HG03196 (cell line): ENCODE results near the gene KIAA1217.

ENCODE experiments used
- ATAC-seq: cut with Tn5 transposase; IDR thresholded peaks from one replicate; pipeline ENCODE4 v1.9.1; 2021; ENCODE audit not compliant: unreplicated experiment

The KIAA1217 gene

DNA sequence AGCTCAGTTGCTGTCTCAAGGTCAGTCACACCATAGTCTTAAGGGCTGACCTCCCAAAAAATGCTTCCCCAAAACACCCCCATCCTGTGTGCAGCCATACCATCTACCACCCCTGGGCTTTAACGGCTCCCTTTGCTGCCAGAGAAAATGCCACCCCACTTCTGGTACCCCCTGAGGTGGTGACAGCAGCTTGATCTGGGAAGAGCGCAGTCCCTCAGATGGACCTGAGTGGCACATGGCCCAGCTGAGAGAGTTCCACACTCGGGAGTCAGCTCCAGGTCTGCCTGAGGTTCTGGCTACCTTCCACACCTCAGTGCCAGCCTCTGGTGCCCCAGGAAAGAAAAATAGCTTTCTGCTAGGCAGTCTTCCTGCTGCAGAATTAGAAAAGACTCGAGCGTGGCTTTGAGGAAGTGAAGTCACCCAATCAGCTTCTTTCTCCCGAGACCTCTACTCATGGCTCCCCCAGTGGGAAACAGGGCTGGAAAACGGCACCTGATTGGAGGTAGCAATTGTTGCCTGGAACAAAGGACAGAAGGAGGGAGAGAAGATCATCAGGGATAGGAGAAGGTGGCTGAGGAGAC, 363.0 kb downstream of the KIAA1217 start:
- no peak for ATAC-seq

DNA sequence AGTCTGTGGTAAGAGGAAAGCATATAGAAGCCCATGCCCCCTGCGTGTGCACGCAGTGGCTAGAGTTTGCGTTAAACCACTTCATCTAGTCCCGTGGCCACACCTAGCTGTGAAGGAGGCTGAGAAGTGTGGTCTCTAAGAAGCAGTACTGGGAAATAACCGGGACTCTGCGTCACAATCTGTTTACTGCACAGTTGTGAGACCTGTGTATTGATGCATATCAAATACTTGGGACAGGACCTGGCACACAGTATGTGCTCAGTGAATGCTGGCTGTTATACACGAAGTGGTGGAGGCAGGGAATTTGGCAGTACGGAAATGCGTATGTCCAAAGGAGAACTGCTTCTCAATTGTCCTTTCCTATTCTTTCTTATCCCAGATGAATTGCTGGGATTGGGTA, 365.2 kb downstream of the KIAA1217 start:
- ATAC-seq, result no peak

DNA sequence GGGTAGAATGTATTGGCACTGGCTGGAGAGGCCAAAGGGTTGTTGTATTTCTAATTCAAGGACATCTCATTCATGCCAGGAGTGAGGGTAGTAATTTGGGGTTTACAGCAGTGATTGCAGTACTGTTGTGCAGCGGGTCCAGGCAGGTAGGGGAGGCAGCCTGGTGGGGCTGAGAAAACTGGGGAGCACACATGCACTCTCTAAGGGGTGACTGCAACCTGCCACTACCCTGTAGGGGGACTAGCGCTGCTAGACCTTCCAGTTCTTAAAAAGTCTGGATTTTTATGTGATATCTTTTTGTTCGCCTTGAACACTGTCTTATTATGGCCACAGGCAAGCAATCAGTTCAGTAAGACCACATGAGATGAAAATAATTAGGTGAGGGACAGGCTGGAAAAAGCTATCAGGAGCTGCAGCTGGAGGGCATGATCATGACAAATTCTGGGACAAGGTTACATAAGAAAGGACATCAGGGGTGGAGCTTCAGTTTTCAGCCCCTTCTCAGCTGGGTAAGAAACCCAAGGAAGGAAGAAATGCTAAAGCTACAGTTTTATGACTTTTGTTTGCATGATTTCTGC, 365.7 kb downstream of the KIAA1217 start:
- no peak for ATAC-seq

- no peak for ATAC-seq
These were observed 366.6 kb downstream of the KIAA1217 start for GRCh38 chr10:24575481-24576002.

- no peak for ATAC-seq
These were observed 370.5 kb downstream of the KIAA1217 start for GRCh38 chr10:24579448-24579847.

- no peak for ATAC-seq
These were observed 371.0 kb downstream of the KIAA1217 start for GRCh38 chr10:24579906-24580305.

- no peak for ATAC-seq
These were observed 380.3 kb downstream of the KIAA1217 start for GRCh38 chr10:24589265-24589664.

DNA sequence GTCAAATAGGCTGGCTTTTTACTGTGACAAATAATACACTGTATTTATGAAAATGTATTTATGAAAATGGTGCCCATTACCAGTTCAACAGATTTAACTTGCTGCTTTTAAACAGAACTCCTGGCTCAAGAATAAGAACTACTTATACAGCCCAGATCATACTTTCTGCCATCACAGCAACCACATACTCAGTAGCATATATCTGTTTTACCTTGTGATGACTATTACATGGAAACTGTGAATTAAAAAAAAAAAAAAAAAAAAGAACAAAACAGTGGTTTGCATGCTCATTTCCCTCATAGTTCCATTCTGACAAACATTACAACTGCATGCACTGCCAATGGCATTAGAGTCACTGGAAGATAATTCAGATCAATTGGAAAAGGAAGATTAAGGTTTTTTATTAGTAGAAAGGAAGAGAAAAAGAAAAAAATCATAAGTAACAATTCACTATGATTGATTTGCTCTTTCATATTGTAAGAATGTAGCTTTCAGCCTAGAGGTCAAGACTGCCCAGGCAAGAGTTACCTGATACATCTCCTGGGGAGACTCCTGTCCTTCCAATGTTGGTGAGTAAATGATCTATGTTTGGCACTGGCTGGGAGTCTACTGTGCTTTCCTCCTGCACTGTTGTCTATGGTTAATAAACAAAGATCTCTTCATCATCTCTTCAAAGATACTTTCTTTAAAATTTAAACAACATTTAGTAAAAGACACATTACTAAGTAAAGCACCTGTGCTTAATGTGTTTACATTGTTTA, 381.9 kb downstream of the KIAA1217 start:
- ATAC-seq, result no peak

- ATAC-seq, result no peak
These were observed 387.4 kb downstream of the KIAA1217 start for GRCh38 chr10:24596217-24596930.

GRCh38 chr10:24597426-24597825, 388.5 kb downstream of the KIAA1217 start:
- no peak for ATAC-seq
